Posterior vena cava (tissue), 2 donors: ENCODE measurements around the gene REPS1. TPM values are rescaled to one million over a fixed set of nuclear protein-coding genes. Genes with fewer than 3 reads are reported as not detected.
"Not testable (repeated sequence)": the region's sequence is repeated elsewhere in the genome, so short reads cannot be mapped to it uniquely, and the experiment has no call there.

Experiments used
- DNase-seq: peaks from one replicate; pipeline ENCODE4 v3.0.0-alpha.2; 2020; ENCODE audit warnings: low spot score
- intact Hi-C, 2 donors: fragments of 100-400 bp; cut with DNase I; formaldehyde crosslinking; loops; one replicate each; pipeline versions ENCODE4 v1.14.1 to v1.14.2; 2022 to 2023
- long read RNA-seq, 2 donors: library from polyadenylated mRNA; unstranded; transcript quantifications; one replicate each; pipeline ENCODE4 v2.0.0, GENCODE V29; 2020 to 2021
- total RNA-seq, 2 donors: library from RNA; stranded (reverse); fragmentation: NEBNext Ultra II Directional; extraction: Animal tissue kit (Norgen Biotek cat#: 25700); gene quantifications; one replicate each; pipeline ENCODE4 v1.2.1, GENCODE V29; 2021
- donor health status: DM: yes; HTN: yes; CAD: no.
- donor health status: DM: yes; HTN: yes; CAD: no.

Gene REPS1
- total RNA-seq = 10 to 100 TPM; 28.5 to 28.7 TPM
- long read RNA-seq, donor 1, full-length matches to known transcripts = 6 of 17 reads
- long read RNA-seq, donor 1, partial matches to known transcripts = 4 of 17 reads
- long read RNA-seq, donor 1, other reads (novel, unspliced or antisense) = 7 of 17 reads
- long read RNA-seq, donor 2, partial matches to known transcripts = 9 of 15 reads
- long read RNA-seq, donor 2, other reads (novel, unspliced or antisense) = 6 of 15 reads

- peak; percentile 97 for DNase-seq
- intact Hi-C loops = loop anchor here in 1 of 2 donors (5.0 kb wide), 1 partner anchor 171 kb away; no protein-coding TSS in a partner anchor
These were observed at the start of gene REPS1 for GRCh38 chr6:138987643-138988468. REPS1 (minus strand) TSS chr6:138988253; CDS start chr6:138987682, 571 bp downstream.

- intact Hi-C loops = no loop called here
- no peak for DNase-seq
These were observed 49.4 kb upstream of the REPS1 start for GRCh38 chr6:139037490-139037889.

- DNase-seq = no peak
- intact Hi-C loops = no loop called here
These were observed 42.3 kb upstream of the REPS1 start for GRCh38 chr6:139030228-139030963.

- intact Hi-C loops = no loop called here
- peak; percentile 89 for DNase-seq
These were observed 41.6 kb upstream of the REPS1 start for GRCh38 chr6:139029470-139030227.

GRCh38 chr6:139028658-139029469, 40.8 kb upstream of the REPS1 start, which contains the start of gene ABRACL:
ABRACL (plus strand) TSS chr6:139028745; CDS start chr6:139034161, 5,416 bp downstream.
- peak; percentile 87 for DNase-seq
- intact Hi-C loops = no loop called here

GRCh38 chr6:139028215-139028657, 40.2 kb upstream of the REPS1 start:
- no peak for DNase-seq
- intact Hi-C loops = no loop called here

- DNase-seq = no peak
- intact Hi-C loops = no loop called here
These were observed 39.6 kb upstream of the REPS1 start for GRCh38 chr6:139027620-139028182.

- DNase-seq, intact Hi-C loops: not testable (repeated sequence)
These were observed 37.4 kb upstream of the REPS1 start for GRCh38 chr6:139025416-139025815.

- no peak for DNase-seq
- intact Hi-C loops = loop anchor here in 1 of 2 donors (5.0 kb wide), 1 partner anchor 617 kb away; no protein-coding TSS in a partner anchor
These were observed 32.6 kb upstream of the REPS1 start for GRCh38 chr6:139020689-139021088.

- DNase-seq = no peak
- intact Hi-C loops = loop anchor here in 1 of 2 donors (5.0 kb wide), 1 partner anchor 618 kb away; no protein-coding TSS in a partner anchor
These were observed 31.7 kb upstream of the REPS1 start for GRCh38 chr6:139019722-139020121.

GRCh38 chr6:139017227-139017626, 29.2 kb upstream of the REPS1 start:
- intact Hi-C loops = no loop called here
- no peak for DNase-seq

GRCh38 chr6:139016337-139017213, 28.5 kb upstream of the REPS1 start:
- DNase-seq = no peak
- intact Hi-C loops = no loop called here

- DNase-seq = no peak
- intact Hi-C loops = no loop called here
These were observed 26.9 kb upstream of the REPS1 start for GRCh38 chr6:139014945-139015344.

GRCh38 chr6:139013185-139013800, 25.2 kb upstream of the REPS1 start:
- no peak for DNase-seq
- intact Hi-C loops = no loop called here

- intact Hi-C loops = no loop called here
These were observed 23.9 kb upstream of the REPS1 start for GRCh38 chr6:139011980-139012379.

GRCh38 chr6:139010674-139011073, 22.6 kb upstream of the REPS1 start:
- no peak for DNase-seq
- intact Hi-C loops = no loop called here

More at GRCh38 chr6:139011980-139012379, 23.9 kb upstream of the REPS1 start:
- no peak for DNase-seq
